Placental epithelial cell (primary cell): ENCODE measurements around the gene TRIO. TPM values are rescaled to one million over a fixed set of nuclear protein-coding genes. Genes with fewer than 3 reads are reported as not detected.

Experiments used
- total RNA-seq: library from RNA; depleted of rRNA; stranded (reverse); fragments of >200 nt; gene quantifications from 2 replicates; pipeline ENCODE4 v1.2.3, GENCODE V29; 2012

The TRIO gene
- total RNA-seq, result 180 and 423 TPM in 2 replicates

DNA sequence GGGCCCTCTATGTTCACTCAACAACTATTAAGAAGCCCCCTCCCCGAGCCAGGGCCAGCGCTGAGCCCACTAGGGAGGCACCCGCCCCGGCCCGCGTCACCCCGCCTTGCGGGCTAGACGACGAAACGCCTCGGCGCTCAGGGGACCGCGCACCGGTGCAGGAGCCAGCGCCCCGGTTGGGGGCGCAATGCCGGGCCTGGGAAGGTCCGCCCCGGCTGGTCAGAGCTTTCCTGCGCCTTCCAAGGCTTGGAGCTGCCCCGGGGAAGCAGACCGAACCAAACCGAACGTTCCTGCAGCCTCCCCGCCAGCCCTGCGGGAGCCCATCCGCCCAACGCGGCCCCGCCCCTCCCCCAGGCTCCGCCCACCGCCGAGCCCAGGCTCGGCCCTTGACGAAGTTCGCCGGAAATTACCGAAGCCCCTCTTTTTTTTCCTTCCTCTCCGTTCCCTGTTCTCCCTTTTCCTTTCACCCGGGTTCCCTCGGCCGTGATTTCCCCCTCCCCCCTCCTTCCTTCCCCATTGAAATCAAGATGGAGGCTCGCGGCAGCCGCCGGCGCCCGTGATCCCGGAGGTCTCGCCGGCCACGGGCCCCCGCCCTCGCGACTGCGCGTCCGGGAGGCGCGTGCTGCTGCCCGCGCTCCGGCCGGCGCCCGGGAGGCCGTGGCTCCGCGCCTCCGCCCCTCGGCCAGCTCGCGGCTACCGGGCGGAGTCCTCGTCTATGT, at the start of gene TRIO:
TSS of gene TRIO (plus strand) at position 516 of the 719 bp plus-strand sequence. CDS start 384 bp downstream, outside the sequence.

Other genes starting within 250 kb of the TRIO start
- 0.39 and 0.43 TPM in 2 replicates for gene DNAH5, start 198.7 kb upstream of the TRIO start, total RNA-seq